ENCODE data around the gene HOXA7. TPM values are rescaled to one million over a fixed set of nuclear protein-coding genes. Genes with fewer than 3 reads are reported as not detected.

The HOXA7 gene
- total and polyA plus RNA-seq, 4 donors: 1.0 to 2.2 (median 1.4) TPM

- no peak for ATAC-seq (ENCODE audit: insufficient read depth, low FRiP score)
- TF ChIP-seq, protein P1, sequence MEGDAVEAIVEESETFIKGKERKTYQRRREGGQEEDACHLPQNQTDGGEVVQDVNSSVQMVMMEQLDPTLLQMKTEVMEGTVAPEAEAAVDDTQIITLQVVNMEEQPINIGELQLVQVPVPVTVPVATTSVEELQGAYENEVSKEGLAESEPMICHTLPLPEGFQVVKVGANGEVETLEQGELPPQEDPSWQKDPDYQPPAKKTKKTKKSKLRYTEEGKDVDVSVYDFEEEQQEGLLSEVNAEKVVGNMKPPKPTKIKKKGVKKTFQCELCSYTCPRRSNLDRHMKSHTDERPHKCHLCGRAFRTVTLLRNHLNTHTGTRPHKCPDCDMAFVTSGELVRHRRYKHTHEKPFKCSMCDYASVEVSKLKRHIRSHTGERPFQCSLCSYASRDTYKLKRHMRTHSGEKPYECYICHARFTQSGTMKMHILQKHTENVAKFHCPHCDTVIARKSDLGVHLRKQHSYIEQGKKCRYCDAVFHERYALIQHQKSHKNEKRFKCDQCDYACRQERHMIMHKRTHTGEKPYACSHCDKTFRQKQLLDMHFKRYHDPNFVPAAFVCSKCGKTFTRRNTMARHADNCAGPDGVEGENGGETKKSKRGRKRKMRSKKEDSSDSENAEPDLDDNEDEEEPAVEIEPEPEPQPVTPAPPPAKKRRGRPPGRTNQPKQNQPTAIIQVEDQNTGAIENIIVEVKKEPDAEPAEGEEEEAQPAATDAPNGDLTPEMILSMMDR (IDR thresholded peaks at IDR 0.05; ENCODE audit: control extremely low read depth, extremely low read depth): no peak
- peaks cover 0 to 2% (median 0%) of the 10 kb centered on the region in 4 donors for H3K9me3 ChIP-seq (ENCODE audit: control insufficient read depth in 4 of 4, insufficient read depth in 3 of 4, low read length in 3 of 4)
- peaks cover 0 to 43% (median 5%) of the 10 kb centered on the region in 3 donors for H3K27me3 ChIP-seq (ENCODE audit: control insufficient read depth in 3 of 3, insufficient read depth in 3 of 3, low read length in 2 of 3)
- 34 to 55% methylated on average over 19 of the region's 19 CpGs for WGBS, 2 donors
- peaks cover 0 to 45% (median 1%) of the 10 kb centered on the region in 4 donors for H3K36me3 ChIP-seq (ENCODE audit: control insufficient read depth in 4 of 4, insufficient read depth in 4 of 4, low read length in 4 of 4)
- peak overlapping the region in 1 of 2 donors; percentile 75 for H3K27ac ChIP-seq (ENCODE audit: low read depth in 1 of 2, low read length in 1 of 2)
- peak overlapping the region in 1 of 2 donors; percentile 100 for H3K9ac ChIP-seq (ENCODE audit: insufficient read depth in 1 of 2, low read length in 2 of 2)
- peak overlapping the region; percentile 33 for H3K4me3 ChIP-seq
- peak; percentile 71 to 88 (median 84) for DNase-seq
- peaks cover 0 to 55% (median 1%) of the 10 kb centered on the region in 5 donors for H3K4me1 ChIP-seq (ENCODE audit: control insufficient read depth in 5 of 5, insufficient read depth in 5 of 5, low read length in 5 of 5)
Measured at GRCh38 chr7:27117887-27118491, 38.5 kb downstream of the HOXA7 start.

- TF ChIP-seq, protein P1 (IDR thresholded peaks at IDR 0.05; ENCODE audit: control extremely low read depth, extremely low read depth): no peak
- WGBS, 2 donors: 36 to 68% methylated on average over 12 of the region's 12 CpGs
- H3K9ac ChIP-seq (ENCODE audit: insufficient read depth in 1 of 2, low read length in 2 of 2): peak overlapping the region; percentile 18 to 100
- peaks cover 0 to 2% (median 0%) of the 10 kb centered on the region in 4 donors for H3K9me3 ChIP-seq (ENCODE audit: control insufficient read depth in 4 of 4, insufficient read depth in 3 of 4, low read length in 3 of 4)
- no peak for ATAC-seq (ENCODE audit: insufficient read depth, low FRiP score)
- peak overlapping the region in 1 of 2 donors; percentile 75 for H3K27ac ChIP-seq (ENCODE audit: low read depth in 1 of 2, low read length in 1 of 2)
- H3K36me3 ChIP-seq (ENCODE audit: control insufficient read depth in 4 of 4, insufficient read depth in 4 of 4, low read length in 4 of 4): peaks cover 0 to 47% (median 1%) of the 10 kb centered on the region in 4 donors
- peak in 1 of 3 donors; percentile 56 for DNase-seq
- peak overlapping the region; percentile 33 for H3K4me3 ChIP-seq
- peaks cover 0 to 47% (median 1%) of the 10 kb centered on the region in 5 donors for H3K4me1 ChIP-seq (ENCODE audit: control insufficient read depth in 5 of 5, insufficient read depth in 5 of 5, low read length in 5 of 5)
- peaks cover 0 to 39% (median 5%) of the 10 kb centered on the region in 3 donors for H3K27me3 ChIP-seq (ENCODE audit: control insufficient read depth in 3 of 3, insufficient read depth in 3 of 3, low read length in 2 of 3)
Measured at GRCh38 chr7:27116962-27117886, 39.3 kb downstream of the HOXA7 start.

GRCh38 chr7:27116031-27116961 is 40.2 kb downstream of the HOXA7 start:
- H3K27me3 ChIP-seq (ENCODE audit: control insufficient read depth in 3 of 3, insufficient read depth in 3 of 3, low read length in 2 of 3): peaks cover 0 to 38% (median 5%) of the 10 kb centered on the region in 3 donors
- peak overlapping the region; percentile 18 to 100 for H3K9ac ChIP-seq (ENCODE audit: insufficient read depth in 1 of 2, low read length in 2 of 2)
- peak overlapping the region in 1 of 2 donors; percentile 89 for H3K27ac ChIP-seq (ENCODE audit: low read depth in 1 of 2, low read length in 1 of 2)
- peaks cover 0 to 44% (median 1%) of the 10 kb centered on the region in 4 donors for H3K36me3 ChIP-seq (ENCODE audit: control insufficient read depth in 4 of 4, insufficient read depth in 4 of 4, low read length in 4 of 4)
- no peak for ATAC-seq (ENCODE audit: insufficient read depth, low FRiP score)
- no peaks in the 10 kb centered on the region for H3K9me3 ChIP-seq (ENCODE audit: control insufficient read depth in 4 of 4, insufficient read depth in 3 of 4, low read length in 3 of 4)
- TF ChIP-seq, protein P1 (IDR thresholded peaks at IDR 0.05; ENCODE audit: control extremely low read depth, extremely low read depth): no peak
- WGBS, 2 donors: 40 to 66% methylated on average over 20 of the region's 20 CpGs
- DNase-seq: peak; percentile 49 to 76 (median 68)
- peaks cover 0 to 42% (median 1%) of the 10 kb centered on the region in 5 donors for H3K4me1 ChIP-seq (ENCODE audit: control insufficient read depth in 5 of 5, insufficient read depth in 5 of 5, low read length in 5 of 5)
- peak overlapping the region; percentile 46 for H3K4me3 ChIP-seq
